Right atrium auricular region (tissue), 2 donors: Measurements from ENCODE around the gene PTPRA. TPM values are rescaled to one million over a fixed set of nuclear protein-coding genes. Genes with fewer than 3 reads are reported as not detected.

ENCODE experiments used
- DNase-seq: peaks from one replicate; pipeline ENCODE4 v3.0.0-alpha.2; 2019; ENCODE audit warnings: low spot score
- H3K27ac ChIP-seq, 2 donors: fragments of 200-600 bp; sonication (generic); 1 replicate in 1 of 2; 2 replicates in 1 of 2; pipeline ENCODE4 v1.5.1; 2016 to 2019
- H3K27me3 ChIP-seq, 2 donors: fragments of 200-600 bp; sonication (generic); one replicate each; pipeline versions ENCODE4 v1.5.1 to v1.6.0; 2017 to 2019
- H3K36me3 ChIP-seq: fragments of 200-600 bp; sonication (generic); one replicate; pipeline ENCODE4 v1.5.1; 2016
- H3K4me1 ChIP-seq, 2 donors: fragments of 200-600 bp; sonication (generic); one replicate each; pipeline versions ENCODE4 v1.5.1 to v1.6.0; 2017 to 2019
- H3K4me3 ChIP-seq, 2 donors: fragments of 200-600 bp; sonication (generic); 1 replicate in 1 of 2; 2 replicates in 1 of 2; pipeline ENCODE4 v1.5.1; 2017 to 2019; ENCODE audit warnings: mild to moderate bottlenecking in 1 of 2, moderate library complexity in 1 of 2
- H3K9me3 ChIP-seq, 2 donors: fragments of 200-600 bp; sonication (generic); one replicate each; pipeline ENCODE4 v1.5.1; 2019
- total RNA-seq, 2 donors: library from RNA; depleted of rRNA; stranded (reverse); fragments of >200 nt; gene quantifications; one replicate each; pipeline ENCODE4 v1.1.0, GENCODE V29; 2016
- TF ChIP-seq, protein P1 (sequence below), 2 donors: fragments of 200-600 bp; sonication (generic); IDR thresholded peaks; one replicate each; pipeline ENCODE4 v1.5.1; 2019; ENCODE audit warnings: antibody characterized with exemption in 2 of 2

PTPRA gene
- total RNA-seq, 2 donors from 2014 or later, result 32.8 to 46.0 TPM

DNA sequence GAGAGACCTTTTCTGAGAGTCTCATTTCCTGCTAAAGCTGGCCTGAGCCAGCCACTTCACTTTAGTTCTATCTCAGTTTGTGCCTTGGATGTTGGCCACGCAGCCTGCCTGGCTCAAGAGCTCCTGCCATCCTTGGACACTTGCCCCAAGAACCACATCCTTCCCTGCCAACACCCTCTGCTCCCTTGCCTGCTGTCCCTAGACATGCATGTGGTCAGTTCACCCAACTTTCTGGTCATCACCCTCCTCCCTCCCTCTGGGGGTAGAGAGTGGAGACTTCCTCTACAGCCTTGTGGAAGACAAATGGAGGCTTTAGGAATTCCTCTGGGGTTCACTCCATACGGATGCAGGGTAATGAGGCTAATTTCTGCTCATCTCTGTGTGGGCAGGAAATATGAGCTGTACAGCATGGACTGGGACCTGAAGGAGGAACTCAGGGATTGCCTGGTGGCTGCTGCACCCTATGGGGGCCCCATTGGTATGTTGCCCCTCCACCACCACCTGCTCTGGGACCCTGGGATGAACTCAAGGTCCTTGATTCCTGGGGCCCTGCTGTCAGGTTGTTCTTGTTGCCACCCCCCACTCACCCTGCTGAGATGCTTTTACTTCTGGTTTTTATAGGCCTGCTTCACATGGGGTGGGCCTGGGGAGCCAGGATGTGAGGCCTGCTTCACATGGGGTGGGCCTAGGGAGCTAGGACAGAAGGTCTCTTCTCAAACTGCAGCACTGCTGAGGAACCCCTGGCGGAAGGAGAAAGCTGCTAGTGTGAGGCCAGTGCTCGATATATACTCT, 13.8 kb upstream of the PTPRA start:
- DNase-seq, result no peak
- H3K4me3 ChIP-seq, result no peak overlapping the region
- no peak overlapping the region for H3K27ac ChIP-seq
- no peaks in the 10 kb centered on the region for H3K9me3 ChIP-seq
- TF ChIP-seq, protein P1, sequence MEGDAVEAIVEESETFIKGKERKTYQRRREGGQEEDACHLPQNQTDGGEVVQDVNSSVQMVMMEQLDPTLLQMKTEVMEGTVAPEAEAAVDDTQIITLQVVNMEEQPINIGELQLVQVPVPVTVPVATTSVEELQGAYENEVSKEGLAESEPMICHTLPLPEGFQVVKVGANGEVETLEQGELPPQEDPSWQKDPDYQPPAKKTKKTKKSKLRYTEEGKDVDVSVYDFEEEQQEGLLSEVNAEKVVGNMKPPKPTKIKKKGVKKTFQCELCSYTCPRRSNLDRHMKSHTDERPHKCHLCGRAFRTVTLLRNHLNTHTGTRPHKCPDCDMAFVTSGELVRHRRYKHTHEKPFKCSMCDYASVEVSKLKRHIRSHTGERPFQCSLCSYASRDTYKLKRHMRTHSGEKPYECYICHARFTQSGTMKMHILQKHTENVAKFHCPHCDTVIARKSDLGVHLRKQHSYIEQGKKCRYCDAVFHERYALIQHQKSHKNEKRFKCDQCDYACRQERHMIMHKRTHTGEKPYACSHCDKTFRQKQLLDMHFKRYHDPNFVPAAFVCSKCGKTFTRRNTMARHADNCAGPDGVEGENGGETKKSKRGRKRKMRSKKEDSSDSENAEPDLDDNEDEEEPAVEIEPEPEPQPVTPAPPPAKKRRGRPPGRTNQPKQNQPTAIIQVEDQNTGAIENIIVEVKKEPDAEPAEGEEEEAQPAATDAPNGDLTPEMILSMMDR (IDR thresholded peaks at IDR 0.05), result no peak
- H3K4me1 ChIP-seq, result peaks cover 0 to 10% of the 10 kb centered on the region in 2 donors
- H3K36me3 ChIP-seq, result peaks cover 23% of the 10 kb centered on the region
- no peaks in the 10 kb centered on the region for H3K27me3 ChIP-seq

DNA sequence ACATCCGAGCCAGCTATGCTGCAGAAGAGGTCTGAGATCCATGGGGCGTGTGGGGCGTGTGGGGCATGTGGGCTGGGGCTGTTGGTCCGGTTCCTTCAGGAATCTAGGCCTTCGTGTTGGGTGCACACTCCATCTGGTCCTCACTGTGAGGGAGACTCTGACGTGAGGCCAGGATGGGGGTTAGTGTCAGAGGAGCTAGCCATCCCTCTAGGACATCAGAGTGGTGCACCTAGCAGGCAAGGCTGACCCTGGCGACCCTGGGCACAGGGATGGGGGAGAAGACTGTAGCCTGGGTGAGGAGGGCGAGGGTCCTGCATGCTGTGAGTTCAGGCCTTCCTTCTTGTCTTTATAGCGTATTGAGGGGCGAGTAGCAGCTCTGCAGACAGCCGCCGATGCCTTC, 8.7 kb upstream of the PTPRA start:
- TF ChIP-seq, protein P1 (IDR thresholded peaks at IDR 0.05), result no peak
- Histone ChIP-seq H3K4me1 (peaks cover 0 to 1% of the 10 kb centered on the region in 2 donors), H3K36me3 (peaks cover 39% of the 10 kb centered on the region), H3K27me3 (no peaks in the 10 kb centered on the region), H3K27ac (no peak overlapping the region), H3K4me3 (no peak overlapping the region), H3K9me3 (no peaks in the 10 kb centered on the region)
- no peak for DNase-seq

DNA sequence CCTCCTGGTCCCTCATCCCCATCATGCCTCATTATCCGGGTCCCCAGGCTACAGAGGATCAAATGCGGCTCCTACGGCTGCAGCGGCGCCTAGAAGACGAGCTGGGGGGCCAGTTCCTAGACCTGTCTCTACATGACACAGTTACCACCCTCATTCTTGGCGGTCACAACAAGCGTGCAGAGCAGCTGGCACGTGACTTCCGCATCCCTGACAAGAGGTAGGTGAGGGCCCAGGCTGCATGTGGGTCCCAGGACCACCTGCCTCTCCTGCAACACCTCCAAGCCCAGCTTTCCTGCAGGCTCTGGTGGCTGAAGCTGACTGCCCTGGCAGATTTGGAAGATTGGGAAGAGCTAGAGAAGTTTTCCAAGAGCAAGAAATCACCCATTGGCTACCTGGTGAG, 8.2 kb upstream of the PTPRA start:
- Histone ChIP-seq H3K4me1 (no peaks in the 10 kb centered on the region), H3K9me3 (no peaks in the 10 kb centered on the region), H3K4me3 (no peak overlapping the region), H3K27ac (no peak overlapping the region), H3K36me3 (peaks cover 39% of the 10 kb centered on the region), H3K27me3 (no peaks in the 10 kb centered on the region)
- no peak for DNase-seq
- TF ChIP-seq, protein P1 (IDR thresholded peaks at IDR 0.05), result no peak

DNA sequence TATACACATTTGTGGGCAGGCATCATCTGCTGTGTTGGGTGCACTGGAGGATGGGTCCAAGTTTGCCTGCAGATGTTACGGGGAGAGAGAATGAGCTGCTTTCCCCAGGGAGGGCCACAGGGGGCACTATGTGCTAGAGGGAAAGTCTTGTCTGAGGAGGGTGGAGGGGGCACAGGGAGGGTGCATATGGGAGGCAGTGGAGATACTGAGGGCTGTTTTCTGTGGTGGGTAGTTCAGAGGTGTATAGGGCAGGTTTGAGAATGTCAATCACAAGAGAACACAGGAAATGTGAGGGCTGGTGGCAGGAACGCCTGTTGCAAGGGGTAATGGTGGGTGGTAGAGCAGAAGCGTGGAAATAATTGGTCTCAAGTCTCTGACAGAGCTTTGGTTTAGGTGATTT, 7.7 kb upstream of the PTPRA start:
- no peak for DNase-seq
- H3K27ac ChIP-seq, result no peak overlapping the region
- TF ChIP-seq, protein P1 (IDR thresholded peaks at IDR 0.05), result no peak

DNA sequence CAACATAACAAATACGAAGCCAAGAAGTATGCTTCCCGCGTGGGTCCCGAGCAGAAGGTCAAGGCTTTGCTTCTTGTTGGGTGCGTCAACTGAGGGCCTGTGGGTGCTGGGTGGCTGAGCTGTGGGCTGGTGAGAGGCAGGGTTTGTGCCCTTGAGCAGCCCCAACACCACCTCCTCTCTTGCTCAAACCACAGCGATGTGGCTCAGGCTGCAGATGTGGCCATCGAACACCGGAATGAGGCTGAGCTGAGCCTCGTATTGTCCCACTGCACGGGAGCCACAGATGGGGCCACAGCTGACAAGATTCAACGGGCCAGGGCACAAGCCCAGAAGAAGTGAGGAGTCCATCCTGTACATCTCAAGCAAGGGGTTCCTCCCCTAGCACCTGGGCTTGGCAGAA, 7.0 kb upstream of the PTPRA start:
- peaks cover 30% of the 10 kb centered on the region for H3K36me3 ChIP-seq
- no peak for DNase-seq
- H3K27ac ChIP-seq, result no peak overlapping the region
- no peak overlapping the region for H3K4me3 ChIP-seq
- TF ChIP-seq, protein P1 (IDR thresholded peaks at IDR 0.05), result no peak
- peaks cover 0 to 11% of the 10 kb centered on the region in 2 donors for H3K4me1 ChIP-seq
- no peaks in the 10 kb centered on the region for H3K9me3 ChIP-seq
- H3K27me3 ChIP-seq, result no peaks in the 10 kb centered on the region

More for the DNA sequence above, 7.7 kb upstream of the PTPRA start:
- peaks cover 36% of the 10 kb centered on the region for H3K36me3 ChIP-seq
- H3K4me3 ChIP-seq, result no peak overlapping the region
- no peaks in the 10 kb centered on the region for H3K27me3 ChIP-seq
- peaks cover 0 to 5% of the 10 kb centered on the region in 2 donors for H3K4me1 ChIP-seq
- H3K9me3 ChIP-seq, result no peaks in the 10 kb centered on the region
